ENCODE results near the gene TRIP10. TPM values are rescaled to one million over a fixed set of nuclear protein-coding genes. Genes with fewer than 3 reads are reported as not detected.
A peak's percentile ranks its signal among the peaks of the same experiment; 100 is the strongest.

The TRIP10 gene
- total and polyA plus RNA-seq, 2 of the 13 experiments (the other 11 are each of a cell fraction or from before 2014, with no cell fraction given) = 32.5 to 33.2 TPM

DNA sequence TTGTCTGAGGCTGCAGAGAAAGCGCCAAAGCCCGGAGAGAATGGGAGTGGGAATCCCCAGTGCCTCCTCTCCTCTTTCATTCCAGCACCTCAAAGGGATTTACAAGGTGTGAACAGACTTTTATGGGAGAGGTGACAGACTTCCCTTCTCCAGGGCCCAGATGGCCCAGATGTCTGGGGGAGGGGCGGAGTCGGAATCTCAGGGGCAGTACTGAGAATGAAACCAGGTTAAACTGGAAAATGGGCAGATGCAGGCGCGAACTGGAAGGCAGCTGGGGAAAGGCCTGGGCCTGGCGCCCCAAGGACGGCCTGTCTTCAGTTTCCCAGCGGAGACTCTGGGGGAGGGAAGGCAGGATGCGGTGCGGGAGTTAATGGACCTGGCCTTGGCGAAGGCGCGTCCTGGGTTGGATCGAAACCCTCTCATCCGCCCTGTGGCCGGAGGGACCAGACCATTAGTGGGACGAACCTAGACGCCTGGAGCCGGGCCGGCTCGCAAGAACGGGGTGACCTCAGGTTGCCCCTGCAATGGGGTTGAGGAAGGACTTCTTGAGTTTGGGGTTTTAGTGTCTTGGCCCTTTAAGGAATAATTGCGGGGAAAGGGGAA lies 592 bp upstream of the TRIP10 start (continued):
- TF ChIP-seq ZNF34 (CRISPR knock-in tag; IDR thresholded peaks at IDR 0.05; ENCODE audit: borderline replicate concordance) (0 out of 2 replicates have a peak, but pooled peaks have one; percentile 15), ZFY (CRISPR knock-in tag; IDR thresholded peaks at IDR 0.05) (peak; percentile 43), GPN1 (CRISPR knock-in tag; IDR thresholded peaks at IDR 0.05; ENCODE audit: borderline replicate concordance) (no peak), NFRKB (IDR thresholded peaks at IDR 0.05) (no peak), MAF1 (CRISPR knock-in tag; IDR thresholded peaks at IDR 0.05; ENCODE audit: borderline replicate concordance) (no peak)
- TF ChIP-seq, protein P1, sequence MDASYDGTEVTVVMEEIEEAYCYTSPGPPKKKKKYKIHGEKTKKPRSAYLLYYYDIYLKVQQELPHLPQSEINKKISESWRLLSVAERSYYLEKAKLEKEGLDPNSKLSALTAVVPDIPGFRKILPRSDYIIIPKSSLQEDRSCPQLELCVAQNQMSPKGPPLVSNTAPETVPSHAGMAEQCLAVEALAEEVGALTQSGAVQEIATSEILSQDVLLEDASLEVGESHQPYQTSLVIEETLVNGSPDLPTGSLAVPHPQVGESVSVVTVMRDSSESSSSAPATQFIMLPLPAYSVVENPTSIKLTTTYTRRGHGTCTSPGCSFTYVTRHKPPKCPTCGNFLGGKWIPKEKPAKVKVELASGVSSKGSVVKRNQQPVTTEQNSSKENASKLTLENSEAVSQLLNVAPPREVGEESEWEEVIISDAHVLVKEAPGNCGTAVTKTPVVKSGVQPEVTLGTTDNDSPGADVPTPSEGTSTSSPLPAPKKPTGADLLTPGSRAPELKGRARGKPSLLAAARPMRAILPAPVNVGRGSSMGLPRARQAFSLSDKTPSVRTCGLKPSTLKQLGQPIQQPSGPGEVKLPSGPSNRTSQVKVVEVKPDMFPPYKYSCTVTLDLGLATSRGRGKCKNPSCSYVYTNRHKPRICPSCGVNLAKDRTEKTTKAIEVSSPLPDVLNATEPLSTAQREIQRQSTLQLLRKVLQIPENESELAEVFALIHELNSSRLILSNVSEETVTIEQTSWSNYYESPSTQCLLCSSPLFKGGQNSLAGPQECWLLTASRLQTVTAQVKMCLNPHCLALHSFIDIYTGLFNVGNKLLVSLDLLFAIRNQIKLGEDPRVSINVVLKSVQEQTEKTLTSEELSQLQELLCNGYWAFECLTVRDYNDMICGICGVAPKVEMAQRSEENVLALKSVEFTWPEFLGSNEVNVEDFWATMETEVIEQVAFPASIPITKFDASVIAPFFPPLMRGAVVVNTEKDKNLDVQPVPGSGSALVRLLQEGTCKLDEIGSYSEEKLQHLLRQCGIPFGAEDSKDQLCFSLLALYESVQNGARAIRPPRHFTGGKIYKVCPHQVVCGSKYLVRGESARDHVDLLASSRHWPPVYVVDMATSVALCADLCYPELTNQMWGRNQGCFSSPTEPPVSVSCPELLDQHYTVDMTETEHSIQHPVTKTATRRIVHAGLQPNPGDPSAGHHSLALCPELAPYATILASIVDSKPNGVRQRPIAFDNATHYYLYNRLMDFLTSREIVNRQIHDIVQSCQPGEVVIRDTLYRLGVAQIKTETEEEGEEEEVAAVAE (CRISPR knock-in tag; IDR thresholded peaks at IDR 0.05; ENCODE audit: borderline replicate concordance) = 0 out of 2 replicates have a peak, but pooled peaks have one; percentile 16
- TF ChIP-seq, protein P2, sequence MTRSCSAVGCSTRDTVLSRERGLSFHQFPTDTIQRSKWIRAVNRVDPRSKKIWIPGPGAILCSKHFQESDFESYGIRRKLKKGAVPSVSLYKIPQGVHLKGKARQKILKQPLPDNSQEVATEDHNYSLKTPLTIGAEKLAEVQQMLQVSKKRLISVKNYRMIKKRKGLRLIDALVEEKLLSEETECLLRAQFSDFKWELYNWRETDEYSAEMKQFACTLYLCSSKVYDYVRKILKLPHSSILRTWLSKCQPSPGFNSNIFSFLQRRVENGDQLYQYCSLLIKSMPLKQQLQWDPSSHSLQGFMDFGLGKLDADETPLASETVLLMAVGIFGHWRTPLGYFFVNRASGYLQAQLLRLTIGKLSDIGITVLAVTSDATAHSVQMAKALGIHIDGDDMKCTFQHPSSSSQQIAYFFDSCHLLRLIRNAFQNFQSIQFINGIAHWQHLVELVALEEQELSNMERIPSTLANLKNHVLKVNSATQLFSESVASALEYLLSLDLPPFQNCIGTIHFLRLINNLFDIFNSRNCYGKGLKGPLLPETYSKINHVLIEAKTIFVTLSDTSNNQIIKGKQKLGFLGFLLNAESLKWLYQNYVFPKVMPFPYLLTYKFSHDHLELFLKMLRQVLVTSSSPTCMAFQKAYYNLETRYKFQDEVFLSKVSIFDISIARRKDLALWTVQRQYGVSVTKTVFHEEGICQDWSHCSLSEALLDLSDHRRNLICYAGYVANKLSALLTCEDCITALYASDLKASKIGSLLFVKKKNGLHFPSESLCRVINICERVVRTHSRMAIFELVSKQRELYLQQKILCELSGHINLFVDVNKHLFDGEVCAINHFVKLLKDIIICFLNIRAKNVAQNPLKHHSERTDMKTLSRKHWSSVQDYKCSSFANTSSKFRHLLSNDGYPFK (CRISPR knock-in tag; IDR thresholded peaks at IDR 0.05; ENCODE audit: borderline replicate concordance) = no peak

Measured in HepG2 (cell line).